SIG-M5 treated with dmso at 0.1 percent for 504 hours (cell line): ENCODE results near the gene RASL10A.

Experiments used
- DNase-seq: peaks from one replicate; lab custom pipeline; 2025; ENCODE audit not compliant: unreplicated experiment; lab: John Stamatoyannopoulos, UW

Gene RASL10A

GRCh38 chr22:29270475-29271271 lies 44.8 kb downstream of the RASL10A start:
- DNase-seq: peak; percentile 41

- DNase-seq: peak; percentile 42
These were observed 45.6 kb downstream of the RASL10A start for GRCh38 chr22:29269731-29270474.

- DNase-seq: no peak
These were observed 46.3 kb downstream of the RASL10A start for GRCh38 chr22:29269230-29269604.

GRCh38 chr22:29268511-29269229 lies 46.8 kb downstream of the RASL10A start:
- DNase-seq: no peak

- DNase-seq: peak; percentile 92
These were observed 47.5 kb downstream of the RASL10A start, which contains the start of the genes EWSR1 and RHBDD3 for GRCh38 chr22:29267858-29268510. EWSR1 (plus strand) TSS chr22:29268268; CDS start chr22:29268337, 69 bp downstream. RHBDD3 (minus strand) TSS chr22:29267981; CDS start chr22:29265626, 2,355 bp downstream.

GRCh38 chr22:29267462-29267857 lies 48.0 kb downstream of the RASL10A start:
- DNase-seq: no peak

GRCh38 chr22:29266564-29267461 lies 48.7 kb downstream of the RASL10A start:
- no peak for DNase-seq

- DNase-seq: no peak
These were observed 49.6 kb downstream of the RASL10A start for GRCh38 chr22:29265929-29266328.

- DNase-seq: no peak
These were observed 50.2 kb downstream of the RASL10A start for GRCh38 chr22:29265305-29265704.

GRCh38 chr22:29263791-29264276 lies 51.7 kb downstream of the RASL10A start:
- DNase-seq: no peak
